Neural progenitor cell (in vitro differentiated cells): ENCODE measurements around the gene OPHN1. TPM values are rescaled to one million over a fixed set of nuclear protein-coding genes. Genes with fewer than 3 reads are reported as not detected.

ENCODE experiments used
- DNase-seq: peaks from one replicate; pipeline ENCODE4 v3.0.0-alpha.2; 2016; ENCODE audit warnings: low spot score
- H2AFZ ChIP-seq: fragments of 200-600 bp; sonication (generic); replicated peaks from 2 replicates; pipeline ENCODE4 v1.6.1; 2016; ENCODE audit warnings: antibody characterized with exemption
- H3F3A ChIP-seq: fragments of 200-600 bp; sonication (generic); 2 replicates; pipeline ENCODE4 v1.6.1; 2016; ENCODE audit warnings: antibody characterized with exemption, low read depth
- H3K27ac ChIP-seq: fragments of 200-600 bp; sonication (generic); 2 replicates; pipeline ENCODE4 v1.5.1; 2016; ENCODE audit warnings: mild to moderate bottlenecking
- H3K27me3 ChIP-seq: fragments of 200-600 bp; sonication (generic); 2 replicates; pipeline ENCODE4 v1.6.1; 2016; ENCODE audit warnings: mild to moderate bottlenecking, moderate library complexity
- H3K36me3 ChIP-seq: fragments of 200-600 bp; sonication (generic); 2 replicates; pipeline ENCODE4 v1.5.1; 2016
- H3K4me1 ChIP-seq: fragments of 200-600 bp; sonication (generic); 2 replicates; pipeline ENCODE4 v1.6.1; 2016; ENCODE audit warnings: mixed run types
- H3K4me2 ChIP-seq: fragments of 200-600 bp; sonication (generic); 2 replicates; pipeline ENCODE4 v1.6.1; 2016
- H3K4me3 ChIP-seq: fragments of 200-600 bp; sonication (generic); 2 replicates; pipeline ENCODE4 v1.5.1; 2016
- H3K79me2 ChIP-seq: fragments of 200-600 bp; sonication (generic); 2 replicates; pipeline ENCODE4 v1.6.1; 2016; ENCODE audit warnings: low read depth
- H3K9ac ChIP-seq: fragments of 200-600 bp; sonication (generic); 2 replicates; pipeline ENCODE4 v1.6.1; 2016
- H3K9me3 ChIP-seq: fragments of 200-600 bp; sonication (generic); 2 replicates; pipeline ENCODE4 v1.5.1; 2016; ENCODE audit warnings: low read depth
- H4K20me1 ChIP-seq: fragments of 200-600 bp; sonication (generic); 2 replicates; pipeline ENCODE4 v1.6.1; 2016; ENCODE audit warnings: low read depth
- H3K27ac Mint-ChIP-seq: 3 replicates; pipeline ENCODE4 v1.8.0; 2021; ENCODE audit warnings: mixed read lengths
- H3K27me3 Mint-ChIP-seq: 2 replicates; pipeline ENCODE4 v1.8.0; 2022; ENCODE audit warnings: low read depth, mild to moderate bottlenecking, inconsistent platforms, moderate library complexity, mixed read lengths; ENCODE audit not compliant: insufficient read depth
- H3K36me3 Mint-ChIP-seq: 3 replicates; pipeline ENCODE4 v1.8.0; 2021; ENCODE audit warnings: mixed read lengths
- H3K4me1 Mint-ChIP-seq: 3 replicates; pipeline ENCODE4 v1.8.0; 2021; ENCODE audit warnings: mixed read lengths
- H3K4me3 Mint-ChIP-seq: 3 replicates; pipeline ENCODE4 v1.8.0; 2021; ENCODE audit warnings: mild to moderate bottlenecking, moderate library complexity, mixed read lengths
- H3K9me3 Mint-ChIP-seq: 3 replicates; pipeline ENCODE4 v1.8.0; 2020; ENCODE audit warnings: mixed read lengths
- CTCF ChIP-seq: fragments of 200-600 bp; sonication (generic); IDR thresholded peaks from 2 replicates; pipeline ENCODE4 v1.5.1; 2017; ENCODE audit warnings: antibody characterized with exemption, mild to moderate bottlenecking
- EZH2 ChIP-seq: fragments of 200-600 bp; sonication (generic); IDR thresholded peaks from 2 replicates; pipeline ENCODE4 v1.6.1; 2017; ENCODE audit warnings: antibody characterized with exemption, mild to moderate bottlenecking, moderate library complexity
- EZH2phosphoT487 ChIP-seq: fragments of 200-600 bp; sonication (generic); IDR thresholded peaks from 2 replicates; pipeline ENCODE4 v1.6.1; 2017; ENCODE audit warnings: antibody characterized with exemption
- total RNA-seq: library from RNA; depleted of rRNA; stranded (reverse); fragments of >200 nt; gene quantifications from 2 replicates; pipeline ENCODE4 v1.2.3, GENCODE V29; 2015; ENCODE audit warnings: low replicate concordance

OPHN1 gene
- total RNA-seq, 1 donor from 2014 or later = 4.5 TPM

GRCh38 chrX:68112321-68112720 is 321.0 kb downstream of the OPHN1 start:
- no peak overlapping the region for H3K4me2 ChIP-seq

GRCh38 chrX:68109162-68109561 is 324.1 kb downstream of the OPHN1 start:
- Mint-ChIP-seq H3K4me3 (no peak overlapping the region), H3K36me3 (peaks cover 1% of the 10 kb centered on the region), H3K4me1 (no peaks in the 10 kb centered on the region), H3K9me3 (no peaks in the 10 kb centered on the region), H3K27me3 (no peaks in the 10 kb centered on the region), H3K27ac (no peak overlapping the region)
- Histone ChIP-seq H3K4me2 (no peak overlapping the region), H3K27ac (no peak overlapping the region), H3K4me1 (peaks cover 7% of the 10 kb centered on the region), H3K27me3 (no peaks in the 10 kb centered on the region), H3K79me2 (no peaks in the 10 kb centered on the region), H3K4me3 (no peak overlapping the region), H3K9ac (no peak overlapping the region), H2AFZ (no peak overlapping the region), H3K9me3 (no peaks in the 10 kb centered on the region), H3F3A (no peaks in the 10 kb centered on the region), H3K36me3 (no peaks in the 10 kb centered on the region), H4K20me1 (no peaks in the 10 kb centered on the region)
- TF ChIP-seq EZH2phosphoT487 (no peak), EZH2 (no peak), CTCF (no peak)
- DNase-seq = no peak

More at GRCh38 chrX:68112321-68112720, 321.0 kb downstream of the OPHN1 start:
- Mint-ChIP-seq H3K4me3 (no peak overlapping the region), H3K27ac (no peak overlapping the region), H3K4me1 (no peaks in the 10 kb centered on the region), H3K27me3 (no peaks in the 10 kb centered on the region), H3K9me3 (no peaks in the 10 kb centered on the region), H3K36me3 (peaks cover 1% of the 10 kb centered on the region)
- Histone ChIP-seq H4K20me1 (no peaks in the 10 kb centered on the region), H3K27me3 (no peaks in the 10 kb centered on the region), H3K79me2 (no peaks in the 10 kb centered on the region), H3K4me1 (peaks cover 7% of the 10 kb centered on the region), H3K27ac (peak overlapping the region; percentile 46), H3K9me3 (no peaks in the 10 kb centered on the region), H3K9ac (no peak overlapping the region), H3K4me3 (no peak overlapping the region), H3F3A (no peaks in the 10 kb centered on the region), H3K36me3 (no peaks in the 10 kb centered on the region), H2AFZ (no peak overlapping the region)
- DNase-seq = peak; percentile 4
- no peak for TF ChIP-seq EZH2
- TF ChIP-seq CTCF = no peak
- TF ChIP-seq EZH2phosphoT487 = no peak

- TF ChIP-seq EZH2phosphoT487 (no peak), EZH2 (no peak), CTCF (no peak)
- H3K27ac ChIP-seq = no peak overlapping the region
- H3K27me3 Mint-ChIP-seq = peaks cover 2% of the 10 kb centered on the region
- H4K20me1 ChIP-seq = no peaks in the 10 kb centered on the region
- H3F3A ChIP-seq = no peaks in the 10 kb centered on the region
- peak; percentile 16 for DNase-seq
- H3K9me3 Mint-ChIP-seq = no peaks in the 10 kb centered on the region
- H3K36me3 ChIP-seq = no peaks in the 10 kb centered on the region
- H2AFZ ChIP-seq = no peak overlapping the region
- no peak overlapping the region for H3K4me3 Mint-ChIP-seq
- peaks cover 7% of the 10 kb centered on the region for H3K4me1 ChIP-seq
- H3K9ac ChIP-seq = no peak overlapping the region
- no peak overlapping the region for H3K4me3 ChIP-seq
- peaks cover 10% of the 10 kb centered on the region for H3K4me1 Mint-ChIP-seq
- no peaks in the 10 kb centered on the region for H3K79me2 ChIP-seq
- H3K27me3 ChIP-seq = no peaks in the 10 kb centered on the region
- no peak overlapping the region for H3K4me2 ChIP-seq
- H3K36me3 Mint-ChIP-seq = no peaks in the 10 kb centered on the region
- H3K27ac Mint-ChIP-seq = no peak overlapping the region
- H3K9me3 ChIP-seq = peaks cover 4% of the 10 kb centered on the region
Observed at GRCh38 chrX:68098431-68098830, 334.9 kb downstream of the OPHN1 start.
